ENCODE results near the gene PODN. TPM values are rescaled to one million over a fixed set of nuclear protein-coding genes. Genes with fewer than 3 reads are reported as not detected.

Gene PODN
- total RNA-seq, 1 experiment from 2014 or later: not detected

DNA sequence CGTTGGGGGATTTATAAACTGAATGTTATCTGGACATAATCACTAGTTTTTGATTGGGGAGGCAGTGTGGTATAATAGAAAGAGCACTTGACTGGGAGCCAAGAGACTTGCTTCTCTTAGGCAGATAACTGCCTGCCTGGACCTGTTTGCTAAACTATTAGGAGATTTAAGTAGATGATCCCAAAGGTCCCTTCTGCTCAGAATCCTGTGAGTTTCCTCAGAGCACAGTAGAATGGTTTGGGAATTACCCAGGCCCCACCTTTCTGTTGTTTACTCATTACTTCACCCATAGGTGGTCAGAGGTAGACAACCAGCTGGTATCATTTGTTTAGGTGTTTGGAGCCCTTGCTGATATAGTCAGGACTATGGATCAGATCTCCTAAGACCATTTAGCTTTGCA, 10.3 kb upstream of the PODN start:
- ChIA-PET POLR2A (no interaction called here), CTCF (no interaction called here)
- no peaks in the 10 kb centered on the region for H3K27me3 Mint-ChIP-seq (ENCODE audit: insufficient read depth, unreplicated experiment)
- no peak overlapping the region for H3K27ac Mint-ChIP-seq (ENCODE audit: unreplicated experiment)
- no peaks in the 10 kb centered on the region for H3K4me1 Mint-ChIP-seq (ENCODE audit: low read depth, unreplicated experiment)
- intact Hi-C loops (cut with micrococcal nuclease; ENCODE audit: unreplicated experiment): no loop called here
- no peak for DNase-seq
- H3K4me3 Mint-ChIP-seq (ENCODE audit: unreplicated experiment): no peak overlapping the region
- H3K9me3 Mint-ChIP-seq (ENCODE audit: unreplicated experiment): no peaks in the 10 kb centered on the region
- BruUV-seq (replicated peaks): no TSS peak
- H3K9me3 ChIP-seq: no peaks in the 10 kb centered on the region
- H3K4me3 ChIP-seq (ENCODE audit: low read depth, low read length): no peak overlapping the region
- no peaks in the 10 kb centered on the region for H3K36me3 ChIP-seq (ENCODE audit: control insufficient read depth, insufficient read depth, low read length)
- no peaks in the 10 kb centered on the region for H3K36me3 Mint-ChIP-seq (ENCODE audit: insufficient read depth, unreplicated experiment)
- TF ChIP-seq, protein P1, sequence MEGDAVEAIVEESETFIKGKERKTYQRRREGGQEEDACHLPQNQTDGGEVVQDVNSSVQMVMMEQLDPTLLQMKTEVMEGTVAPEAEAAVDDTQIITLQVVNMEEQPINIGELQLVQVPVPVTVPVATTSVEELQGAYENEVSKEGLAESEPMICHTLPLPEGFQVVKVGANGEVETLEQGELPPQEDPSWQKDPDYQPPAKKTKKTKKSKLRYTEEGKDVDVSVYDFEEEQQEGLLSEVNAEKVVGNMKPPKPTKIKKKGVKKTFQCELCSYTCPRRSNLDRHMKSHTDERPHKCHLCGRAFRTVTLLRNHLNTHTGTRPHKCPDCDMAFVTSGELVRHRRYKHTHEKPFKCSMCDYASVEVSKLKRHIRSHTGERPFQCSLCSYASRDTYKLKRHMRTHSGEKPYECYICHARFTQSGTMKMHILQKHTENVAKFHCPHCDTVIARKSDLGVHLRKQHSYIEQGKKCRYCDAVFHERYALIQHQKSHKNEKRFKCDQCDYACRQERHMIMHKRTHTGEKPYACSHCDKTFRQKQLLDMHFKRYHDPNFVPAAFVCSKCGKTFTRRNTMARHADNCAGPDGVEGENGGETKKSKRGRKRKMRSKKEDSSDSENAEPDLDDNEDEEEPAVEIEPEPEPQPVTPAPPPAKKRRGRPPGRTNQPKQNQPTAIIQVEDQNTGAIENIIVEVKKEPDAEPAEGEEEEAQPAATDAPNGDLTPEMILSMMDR (IDR thresholded peaks at IDR 0.05; ENCODE audit: insufficient read depth in 1 of 2, low read depth in 1 of 2, low read length in 1 of 2, severe bottlenecking in 1 of 2, unreplicated experiment in 1 of 2): no peak
- H3K27me3 ChIP-seq (replicated peaks; ENCODE audit: control insufficient read depth, insufficient read depth, low read length): no peaks in the 10 kb centered on the region
- no peaks in the 10 kb centered on the region for H3K4me1 ChIP-seq

DNA sequence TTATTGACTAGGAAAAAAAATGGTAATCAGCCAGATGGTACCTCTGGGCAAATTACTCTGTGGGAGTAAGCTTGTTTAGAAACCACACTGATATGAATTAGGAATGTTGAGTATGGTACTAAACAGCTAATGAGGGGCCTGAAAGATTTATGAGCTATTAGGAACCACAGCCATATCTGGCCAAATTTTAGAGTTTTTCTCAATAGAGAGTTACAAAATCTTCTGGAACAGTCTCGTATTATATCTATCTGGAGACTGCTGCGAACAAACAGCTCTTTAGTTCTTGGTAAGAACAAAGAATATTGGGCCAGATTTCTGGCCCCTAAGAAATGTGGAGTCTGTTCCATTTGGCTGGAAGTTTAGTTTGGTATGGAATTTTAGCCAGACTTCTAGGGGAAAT, 4.9 kb upstream of the PODN start:
- Histone ChIP-seq H3K4me1 (no peaks in the 10 kb centered on the region), H3K27me3 (replicated peaks; ENCODE audit: control insufficient read depth, insufficient read depth, low read length) (no peaks in the 10 kb centered on the region), H3K36me3 (ENCODE audit: control insufficient read depth, insufficient read depth, low read length) (no peaks in the 10 kb centered on the region), H3K4me3 (ENCODE audit: low read depth, low read length) (no peak overlapping the region), H3K9me3 (no peaks in the 10 kb centered on the region)
- no peak for DNase-seq
- Mint-ChIP-seq H3K4me1 (ENCODE audit: low read depth, unreplicated experiment) (no peaks in the 10 kb centered on the region), H3K27ac (ENCODE audit: unreplicated experiment) (no peak overlapping the region), H3K9me3 (ENCODE audit: unreplicated experiment) (no peaks in the 10 kb centered on the region), H3K27me3 (ENCODE audit: insufficient read depth, unreplicated experiment) (peaks cover 3% of the 10 kb centered on the region), H3K4me3 (ENCODE audit: unreplicated experiment) (no peak overlapping the region), H3K36me3 (ENCODE audit: insufficient read depth, unreplicated experiment) (no peaks in the 10 kb centered on the region)
- TF ChIP-seq, protein P1 (IDR thresholded peaks at IDR 0.05; ENCODE audit: insufficient read depth in 1 of 2, low read depth in 1 of 2, low read length in 1 of 2, severe bottlenecking in 1 of 2, unreplicated experiment in 1 of 2): no peak
- ChIA-PET CTCF (interaction anchor here (0.6 kb wide), 1 partner anchor 897 kb away, joined by 3 read pairs; no protein-coding TSS in a partner anchor), POLR2A (interaction anchor here (0.7 kb wide), 1 partner anchor 34 kb away, joined by 3 read pairs; no protein-coding TSS in a partner anchor)
- intact Hi-C loops (cut with micrococcal nuclease; ENCODE audit: unreplicated experiment): no loop called here
- BruUV-seq (replicated peaks): no TSS peak

DNA sequence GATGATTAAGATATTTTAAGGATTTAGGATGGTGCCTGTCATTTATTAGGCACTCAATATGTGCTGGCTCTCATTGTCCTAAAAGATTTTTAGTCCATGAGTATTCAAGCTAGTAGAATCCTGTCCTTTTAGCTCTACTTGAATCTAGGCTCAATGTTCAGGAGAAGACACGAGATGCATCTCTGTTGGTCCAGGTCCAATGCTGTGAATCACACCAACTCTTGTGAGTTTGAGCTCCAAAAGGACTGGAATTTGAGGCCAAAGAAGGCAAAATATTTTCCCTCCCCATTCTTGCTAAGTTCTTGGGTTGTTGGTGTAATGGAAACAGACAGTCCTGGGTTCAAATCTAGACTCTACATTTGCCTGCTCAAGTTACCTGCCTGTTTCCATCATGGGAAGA, 1.4 kb upstream of the PODN start:
- Mint-ChIP-seq H3K9me3 (ENCODE audit: unreplicated experiment) (no peaks in the 10 kb centered on the region), H3K36me3 (ENCODE audit: insufficient read depth, unreplicated experiment) (no peaks in the 10 kb centered on the region), H3K27me3 (ENCODE audit: insufficient read depth, unreplicated experiment) (peaks cover 3% of the 10 kb centered on the region), H3K27ac (ENCODE audit: unreplicated experiment) (no peak overlapping the region), H3K4me1 (ENCODE audit: low read depth, unreplicated experiment) (no peaks in the 10 kb centered on the region), H3K4me3 (ENCODE audit: unreplicated experiment) (no peak overlapping the region)
- H3K4me3 ChIP-seq (ENCODE audit: low read depth, low read length): no peak overlapping the region
- H3K27me3 ChIP-seq (replicated peaks; ENCODE audit: control insufficient read depth, insufficient read depth, low read length): no peaks in the 10 kb centered on the region
- TF ChIP-seq, protein P1 (IDR thresholded peaks at IDR 0.05; ENCODE audit: insufficient read depth in 1 of 2, low read depth in 1 of 2, low read length in 1 of 2, severe bottlenecking in 1 of 2, unreplicated experiment in 1 of 2): no peak
- intact Hi-C loops (cut with micrococcal nuclease; ENCODE audit: unreplicated experiment): no loop called here
- DNase-seq: no peak
- CTCF ChIA-PET: no interaction called here
- no peaks in the 10 kb centered on the region for H3K36me3 ChIP-seq (ENCODE audit: control insufficient read depth, insufficient read depth, low read length)
- no peaks in the 10 kb centered on the region for H3K4me1 ChIP-seq
- H3K9me3 ChIP-seq: no peaks in the 10 kb centered on the region
- POLR2A ChIA-PET: no interaction called here
- BruUV-seq (replicated peaks): no TSS peak
